Activated CD8-positive, alpha-beta T cell treated with anti-CD3 and anti-CD28 coated beads, Interleukin-2, amount 10 ng/mL, durations not matched to agents 7 days and 5 days (primary cell): ENCODE measurements around the gene RFX1. TPM values are rescaled to one million over a fixed set of nuclear protein-coding genes. Genes with fewer than 3 reads are reported as not detected.

Source experiments
- total RNA-seq, 2 experiments: library from RNA; stranded (reverse); gene quantifications; one replicate each; pipeline ENCODE4 v1.2.3, GENCODE V29; 2021

RFX1 gene
- total RNA-seq, 2 experiments from 2014 or later, result 15.9 to 17.7 TPM

Other genes with a start within 250 kb of the RFX1 start
- 10 to 100 TPM; 47.8 to 50.6 TPM for gene MRI1, start 241.8 kb downstream of the RFX1 start, total RNA-seq
- gene C19orf53, start 231.9 kb downstream of the RFX1 start, total RNA-seq, result 100 to 1,000 TPM; 112 to 114 TPM
- 1 to 10 TPM; 8.4 to 9.5 TPM for gene ZSWIM4, start 210.9 kb downstream of the RFX1 start, total RNA-seq
- under 1 TPM; 0.60 to 0.90 TPM for gene NANOS3, start 129.2 kb downstream of the RFX1 start, total RNA-seq
- 1 to 10 TPM; 4.2 to 5.0 TPM for gene BRME1, start 100.2 kb downstream of the RFX1 start, total RNA-seq
- 10 to 100 TPM; 27.8 to 28.9 TPM for gene CC2D1A, start 100.1 kb downstream of the RFX1 start, total RNA-seq
- 1 to 10 TPM in 1 of 2 experiments, under 1 TPM in 1; 0.11 to 1.3 TPM for gene PODNL1, start 67.9 kb downstream of the RFX1 start, total RNA-seq
- 100 to 1,000 TPM in 1 of 2 experiments, 10 to 100 TPM in 1; 90.1 to 104 TPM for gene DCAF15, start 53.8 kb downstream of the RFX1 start, total RNA-seq
- not detected for gene RLN3, start 21.8 kb upstream of the RFX1 start, total RNA-seq
- gene IL27RA, start 25.4 kb upstream of the RFX1 start, total RNA-seq, result 10 to 100 TPM; 39.7 to 39.8 TPM
- gene PALM3, start 55.8 kb upstream of the RFX1 start, total RNA-seq, result not detected
- 1 to 10 TPM; 1.0 to 1.1 TPM for gene MISP3, start 66.5 kb upstream of the RFX1 start, total RNA-seq
- not detected for gene C19orf67, start 79.5 kb upstream of the RFX1 start, total RNA-seq
- gene SAMD1, start 84.4 kb upstream of the RFX1 start, total RNA-seq, result 10 to 100 TPM; 72.0 to 76.1 TPM
- gene PRKACA, start 111.4 kb upstream of the RFX1 start, total RNA-seq, result 10 to 100 TPM; 69.2 to 72.4 TPM
- gene ASF1B, start 130.3 kb upstream of the RFX1 start, total RNA-seq, result 100 to 1,000 TPM; 131 TPM
- 1 to 10 TPM; 6.3 to 7.7 TPM for gene ADGRL1, start 199.8 kb upstream of the RFX1 start, total RNA-seq